COLO668 (cell line): ENCODE data around the gene UBE3B.

Source experiments
- DNase-seq: peaks from one replicate; lab custom pipeline; 2025; ENCODE audit not compliant: unreplicated experiment; lab: John Stamatoyannopoulos, UW

UBE3B gene

GRCh38 chr12:109549613-109550270 lies 72.3 kb downstream of the UBE3B start:
- no peak for DNase-seq

GRCh38 chr12:109550281-109550680 lies 72.8 kb downstream of the UBE3B start:
- no peak for DNase-seq

- DNase-seq, result no peak
Observed at GRCh38 chr12:109551108-109551507, 73.7 kb downstream of the UBE3B start.

GRCh38 chr12:109552971-109553370 lies 75.5 kb downstream of the UBE3B start:
- DNase-seq, result no peak

- DNase-seq, result no peak
Observed at GRCh38 chr12:109553483-109553882, 76.0 kb downstream of the UBE3B start.

GRCh38 chr12:109553906-109554500 lies 76.6 kb downstream of the UBE3B start:
- DNase-seq, result no peak

GRCh38 chr12:109554761-109555160 lies 77.3 kb downstream of the UBE3B start:
- no peak for DNase-seq

- DNase-seq, result peak; percentile 16
Observed at GRCh38 chr12:109555431-109556315, 78.2 kb downstream of the UBE3B start.

GRCh38 chr12:109557200-109557599 lies 79.8 kb downstream of the UBE3B start:
- no peak for DNase-seq

- DNase-seq, result no peak
Observed at GRCh38 chr12:109557805-109558204, 80.4 kb downstream of the UBE3B start.

- DNase-seq, result no peak
Observed at GRCh38 chr12:109558374-109559199, 81.2 kb downstream of the UBE3B start.

- no peak for DNase-seq
Observed at GRCh38 chr12:109559200-109559505, 81.7 kb downstream of the UBE3B start.

- DNase-seq, result no peak
Observed at GRCh38 chr12:109559601-109560000, 82.2 kb downstream of the UBE3B start.

- no peak for DNase-seq
Observed at GRCh38 chr12:109560867-109561710, 83.7 kb downstream of the UBE3B start.

GRCh38 chr12:109561711-109562030 lies 84.2 kb downstream of the UBE3B start:
- DNase-seq, result no peak

GRCh38 chr12:109562871-109563270 lies 85.4 kb downstream of the UBE3B start:
- no peak for DNase-seq

GRCh38 chr12:109563291-109564284 lies 86.2 kb downstream of the UBE3B start:
- DNase-seq, result no peak

GRCh38 chr12:109566424-109566823 lies 89.0 kb downstream of the UBE3B start:
- no peak for DNase-seq

- no peak for DNase-seq
Observed at GRCh38 chr12:109567296-109567695, 89.9 kb downstream of the UBE3B start.
